ENCODE data around the gene CLASRP. TPM values are rescaled to one million over a fixed set of nuclear protein-coding genes. Genes with fewer than 3 reads are reported as not detected.
A peak's percentile ranks its signal among the peaks of the same experiment; 100 is the strongest.

Gene CLASRP
- total and polyA plus RNA-seq, 9 of the 15 experiments (the other 6 are each of a cell fraction or from before 2014, with no cell fraction given) = 0.94 to 86.3 (median 44.0) TPM

DNA sequence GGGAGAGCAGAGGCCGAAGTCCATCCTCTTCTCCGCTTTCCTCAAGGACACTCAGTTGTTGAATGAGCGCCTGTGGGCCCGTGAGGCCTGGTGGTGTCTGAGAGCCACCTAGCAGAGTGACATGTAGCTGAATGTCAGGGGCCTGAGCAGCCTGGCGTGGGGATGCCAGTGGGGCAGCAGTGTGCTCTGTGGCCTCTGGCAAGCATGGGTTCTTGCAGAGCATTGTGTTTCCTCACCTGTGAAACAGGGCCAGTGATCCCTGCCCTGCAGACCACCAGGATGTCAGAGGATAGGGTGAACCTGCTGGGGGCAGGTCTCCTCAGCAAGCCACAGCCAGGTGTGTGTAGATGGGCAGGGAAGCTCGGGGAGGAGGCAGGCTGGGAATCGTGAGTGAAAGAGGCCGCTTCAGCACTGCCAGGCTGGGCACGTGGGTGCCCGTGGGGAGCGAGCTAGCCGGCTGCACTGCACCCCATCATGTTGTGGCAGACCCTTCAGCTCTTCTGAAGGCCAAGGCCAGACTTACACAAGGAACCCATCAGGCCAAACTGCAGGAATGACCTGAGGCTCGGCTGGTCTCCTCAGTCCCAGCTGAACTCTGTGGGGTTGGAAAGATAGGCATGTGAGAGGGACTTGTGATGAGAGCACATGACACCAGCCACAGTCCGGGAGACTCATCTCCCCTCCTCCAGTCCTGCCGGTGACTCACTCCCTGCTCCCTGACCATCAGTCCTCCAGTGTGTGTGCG, 59.1 kb downstream of the CLASRP start (continued):
- TF ChIP-seq CBFB (CRISPR knock-in tag; IDR thresholded peaks at IDR 0.05) = 0 out of 2 replicates have a peak, but pooled peaks have one; percentile 16
- no peak for TF ChIP-seq ZBTB8A (IDR thresholded peaks at IDR 0.05; ENCODE audit: partially characterized antibody)
- TF ChIP-seq CLOCK (CRISPR knock-in tag; IDR thresholded peaks at IDR 0.05; ENCODE audit: borderline replicate concordance) = no peak
- no peak for TF ChIP-seq ZFP36 (IDR thresholded peaks at IDR 0.05; ENCODE audit: low read depth, low read length, partially characterized antibody)
- TF ChIP-seq ZNF780A (CRISPR knock-in tag; IDR thresholded peaks at IDR 0.05) = no peak
- TF ChIP-seq ZNF197 (CRISPR knock-in tag; IDR thresholded peaks at IDR 0.05; ENCODE audit: low read depth) = no peak
- TF ChIP-seq MTA2 (IDR thresholded peaks at IDR 0.05; ENCODE audit: low read depth) = no peak
- no peak for TF ChIP-seq ETV5 (CRISPR knock-in tag; IDR thresholded peaks at IDR 0.05; ENCODE audit: low read depth)
- TF ChIP-seq NR3C1 (CRISPR knock-in tag; IDR thresholded peaks at IDR 0.05) = no peak
- no peak for TF ChIP-seq HINFP (tag; conservative IDR thresholded peaks at IDR 0.05; ENCODE audit: low read depth)
- no peak for TF ChIP-seq ZNF644 (tag; IDR thresholded peaks at IDR 0.05; ENCODE audit: low read depth)
- TF ChIP-seq, protein P1, sequence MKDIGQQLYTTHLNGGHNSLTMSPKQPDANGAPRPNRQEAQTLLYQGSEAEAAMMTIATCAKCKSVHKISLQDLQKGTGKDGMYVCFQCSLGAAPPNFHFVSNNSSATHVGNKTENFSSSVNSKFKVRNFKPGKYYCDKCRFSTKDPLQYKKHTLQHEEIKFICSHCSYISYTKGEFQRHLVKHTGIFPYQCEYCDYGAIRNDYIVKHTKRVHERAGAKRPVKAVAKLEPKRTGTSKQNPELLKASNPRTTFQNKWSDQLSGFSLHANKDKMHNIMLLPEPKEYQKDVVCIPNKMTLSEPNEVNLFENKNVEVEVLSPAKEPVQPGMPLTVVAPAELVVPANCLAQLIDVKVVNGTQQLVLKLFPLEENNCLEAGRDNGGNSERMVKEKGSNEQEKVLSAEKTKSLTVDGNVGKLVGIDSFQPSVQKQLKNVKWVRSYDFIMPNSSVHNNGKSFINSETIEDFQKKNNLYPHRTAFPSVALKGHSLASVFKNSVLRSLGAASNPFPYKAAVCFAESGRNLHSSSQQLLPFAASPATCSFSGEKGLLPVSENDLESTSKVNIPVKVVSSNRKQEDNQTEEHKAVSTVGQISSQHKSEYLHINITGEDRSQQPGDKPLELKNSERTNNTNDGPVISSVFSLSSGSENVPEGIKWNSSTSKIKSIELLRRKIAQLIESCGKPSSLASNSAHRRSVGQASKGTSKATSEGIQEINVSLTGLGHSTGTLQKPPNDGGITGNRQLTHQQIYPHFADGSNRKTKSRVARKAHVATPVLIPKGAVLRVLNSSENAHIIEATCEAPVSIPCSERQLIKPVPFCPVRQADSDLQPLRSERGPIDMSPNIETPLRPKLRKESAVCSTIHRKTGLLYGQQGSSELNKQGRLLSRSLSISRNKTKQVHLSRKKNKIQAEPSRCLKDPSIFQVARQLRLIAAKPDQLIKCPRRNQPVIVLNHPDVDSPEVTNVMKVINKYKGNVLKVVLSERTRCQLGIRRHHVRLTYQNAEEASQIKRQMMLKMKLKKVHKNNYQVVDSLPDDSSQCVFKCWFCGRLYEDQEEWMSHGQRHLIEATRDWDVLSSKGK (CRISPR knock-in tag; IDR thresholded peaks at IDR 0.05) = no peak
- no peak for TF ChIP-seq ZNF766 (CRISPR knock-in tag; conservative IDR thresholded peaks at IDR 0.05)
- no peak for TF ChIP-seq PHF20 (IDR thresholded peaks at IDR 0.05; ENCODE audit: partially characterized antibody)
- TF ChIP-seq ZKSCAN1 (IDR thresholded peaks at IDR 0.05; ENCODE audit: low read depth, low read length) = 0 out of 2 replicates have a peak, but pooled peaks have one; percentile 20
- TF ChIP-seq XRCC3 (IDR thresholded peaks at IDR 0.05) = no peak
- TF ChIP-seq HNRNPLL (IDR thresholded peaks at IDR 0.05; ENCODE audit: low read depth, low read length, poor library complexity, severe bottlenecking) = no peak
- TF ChIP-seq PHB (CRISPR knock-in tag; IDR thresholded peaks at IDR 0.05) = no peak
- TF ChIP-seq EHMT2 (IDR thresholded peaks at IDR 0.05) = no peak
- TF ChIP-seq ZNF232 (CRISPR knock-in tag; IDR thresholded peaks at IDR 0.05) = no peak
- TF ChIP-seq RBBP5 (IDR thresholded peaks at IDR 0.05; ENCODE audit: borderline replicate concordance, insufficient read depth, low read length, poor library complexity, severe bottlenecking) = no peak
